HEK293T (cell line): ENCODE measurements around the gene KLHL17.
"Not testable (repeated sequence)": the region's sequence is repeated elsewhere in the genome, so short reads cannot be mapped to it uniquely, and the experiment has no call there.

ENCODE experiments used
- CTCF ChIA-PET: fragments of 350-600 bp; formaldehyde crosslinking; extraction: SDS; loops from one replicate; lab custom pipeline; 2021; ENCODE audit warnings: antibody characterized with exemption, inconsistent platforms; lab: Yijun Ruan, JAX
- POLR2A ChIA-PET: fragments of 350-600 bp; formaldehyde crosslinking; extraction: SDS; loops from one replicate; lab custom pipeline; 2020; ENCODE audit warnings: antibody characterized with exemption, inconsistent platforms; lab: Yijun Ruan, JAX
- DNase-seq: peaks from one replicate; pipeline ENCODE4 v3.0.0; 2012; ENCODE audit warnings: mixed read lengths; ENCODE audit errors: extremely low spot score
- ARNT ChIP-seq: fragments of 450-650 bp; IDR thresholded peaks from 2 replicates; pipeline ENCODE4 v1.6.1; 2017; ENCODE audit warnings: mild to moderate bottlenecking
- BHLHE40 ChIP-seq: fragments of 450-650 bp; IDR thresholded peaks from 2 replicates; pipeline ENCODE4 v1.6.1; 2016; ENCODE audit warnings: mild to moderate bottlenecking, moderate library complexity, borderline replicate concordance
- CTBP1 ChIP-seq: fragments of 450-650 bp; IDR thresholded peaks from 2 replicates; pipeline ENCODE4 v1.6.1; 2016; ENCODE audit warnings: borderline replicate concordance
- ELF4 ChIP-seq: fragments of 450-650 bp; IDR thresholded peaks from 2 replicates; pipeline ENCODE4 v1.6.1; 2017; ENCODE audit warnings: antibody characterized with exemption
- FOXA1 ChIP-seq: fragments of 450-650 bp; IDR thresholded peaks from 2 replicates; pipeline ENCODE4 v1.6.1; 2016; ENCODE audit warnings: mild to moderate bottlenecking
- FOXK2 ChIP-seq: fragments of 450-650 bp; IDR thresholded peaks from 2 replicates; pipeline ENCODE4 v1.6.1; 2016; ENCODE audit warnings: mild to moderate bottlenecking
- FOXM1 ChIP-seq: fragments of 450-650 bp; IDR thresholded peaks from 2 replicates; pipeline ENCODE4 v1.6.1; 2017; ENCODE audit warnings: mild to moderate bottlenecking, borderline replicate concordance
- HDGF ChIP-seq: fragments of 450-650 bp; IDR thresholded peaks from 2 replicates; pipeline ENCODE4 v1.6.1; 2017; ENCODE audit warnings: antibody characterized with exemption, borderline replicate concordance
- L3MBTL2 ChIP-seq: fragments of 450-650 bp; conservative IDR thresholded peaks from 2 replicates; pipeline ENCODE4 v1.6.1; 2016; ENCODE audit warnings: mild to moderate bottlenecking
- LEF1 ChIP-seq: fragments of 450-650 bp; IDR thresholded peaks from 2 replicates; pipeline ENCODE4 v1.6.1; 2017; ENCODE audit warnings: mild to moderate bottlenecking, borderline replicate concordance
- NFRKB ChIP-seq: fragments of 450-650 bp; IDR thresholded peaks from 2 replicates; pipeline ENCODE4 v1.6.1; 2016; ENCODE audit warnings: mild to moderate bottlenecking, moderate library complexity
- SP1 ChIP-seq: fragments of 450-650 bp; IDR thresholded peaks from 2 replicates; pipeline ENCODE4 v1.6.1; 2017
- SUZ12 ChIP-seq: fragments of 450-650 bp; IDR thresholded peaks from 2 replicates; pipeline ENCODE4 v1.6.1; 2016; ENCODE audit warnings: mild to moderate bottlenecking
- TARDBP ChIP-seq: fragments of 450-650 bp; IDR thresholded peaks from 2 replicates; pipeline ENCODE4 v1.6.1; 2016
- ZNF384 ChIP-seq: fragments of 450-650 bp; IDR thresholded peaks from 2 replicates; pipeline ENCODE4 v1.6.1; 2016
- TF ChIP-seq, protein P1 (sequence below): fragments of 450-650 bp; IDR thresholded peaks from 2 replicates; pipeline ENCODE4 v1.6.1; 2016

The KLHL17 gene

DNA sequence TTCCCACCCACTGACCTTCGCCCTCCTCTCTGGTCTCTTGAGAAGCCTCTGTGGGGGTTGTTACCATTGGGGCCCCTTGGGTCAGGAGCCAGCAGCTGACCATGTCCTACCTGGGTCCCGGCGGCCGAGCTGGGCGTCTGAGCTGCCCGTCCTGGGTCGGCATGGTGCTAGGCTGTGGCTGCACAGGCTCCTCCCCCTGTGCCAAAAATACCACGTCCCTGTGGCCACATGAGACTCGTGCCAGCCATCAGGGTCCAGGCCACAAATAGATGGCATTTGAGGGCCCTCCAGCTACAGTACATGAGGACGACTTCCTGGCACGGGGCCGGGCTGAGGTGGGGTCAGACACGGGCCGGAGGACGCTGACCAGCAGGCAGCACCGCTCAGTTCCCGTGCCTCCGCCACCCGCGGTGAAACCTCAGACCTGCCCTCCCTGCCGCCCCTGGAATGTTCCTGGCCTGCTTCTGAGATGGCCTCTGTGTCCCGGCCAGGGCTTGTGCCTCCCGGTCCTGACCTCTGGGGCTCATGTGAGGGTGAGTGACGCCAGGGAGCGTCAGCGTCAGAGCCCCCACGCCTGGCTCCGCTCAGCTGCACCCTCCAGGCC, 21.7 kb downstream of the KLHL17 start, which contains the start of gene PERM1:
Gene PERM1, minus strand, starts transcription at position 139 of the 604 bp plus-strand sequence. CDS start 1,064 bp downstream, outside the sequence.
- TF ChIP-seq TARDBP: no peak
- TF ChIP-seq CTBP1: no peak
- TF ChIP-seq NFRKB: no peak
- TF ChIP-seq L3MBTL2: no peak
- no peak for TF ChIP-seq ELF4
- TF ChIP-seq HDGF: no peak
- no peak for TF ChIP-seq ZNF384
- no peak for TF ChIP-seq LEF1
- ChIA-PET CTCF (interaction anchor here (4.2 kb wide), 1 partner anchor 82 kb away, joined by 22 read pairs; no protein-coding TSS in a partner anchor), POLR2A (interaction anchor here (1.2 to 3.1 kb wide), 6 partner anchors 13 to 84 kb away, joined by 3 to 14 read pairs (median 4); partner anchors contain the start of gene HES4)
- DNase-seq: no peak

DNA sequence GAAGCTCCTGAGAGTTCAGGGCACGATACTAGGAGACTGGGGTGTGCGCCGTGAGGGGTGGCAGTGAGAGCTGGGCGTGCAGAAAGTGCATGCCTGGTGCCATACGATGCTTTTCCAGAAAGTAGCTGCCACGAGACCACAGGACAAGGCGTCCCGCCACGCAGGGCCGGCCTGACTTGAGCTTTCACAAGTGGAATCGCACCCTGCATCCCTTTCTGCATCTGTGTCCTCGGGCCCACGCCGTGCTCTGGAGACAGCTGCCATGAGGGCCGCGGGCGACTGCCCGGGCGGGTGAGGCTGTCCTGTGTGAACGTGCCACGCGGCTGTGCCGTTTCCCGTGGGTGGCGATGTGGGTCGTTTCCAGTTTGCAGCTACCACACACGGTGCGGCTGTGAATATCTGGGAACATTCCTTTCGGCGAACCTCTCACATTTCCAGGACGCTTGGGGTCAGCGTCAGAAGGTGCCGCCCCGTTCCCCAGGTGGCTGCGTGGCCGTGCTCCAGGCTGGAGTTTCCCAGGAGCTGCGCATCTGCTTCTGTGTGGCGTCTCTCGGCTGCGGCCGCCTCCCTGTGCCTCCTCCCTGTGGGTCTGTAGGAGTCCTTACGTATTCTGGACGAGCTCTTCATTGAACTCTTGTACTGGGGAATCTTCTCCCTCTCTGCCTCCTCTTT, 22.5 kb downstream of the KLHL17 start:
- POLR2A ChIA-PET: interaction anchor here (1.0 to 3.1 kb wide), 6 partner anchors 14 to 81 kb away, joined by 3 to 14 read pairs (median 4); partner anchors contain the start of genes HES4 and NOC2L

DNA sequence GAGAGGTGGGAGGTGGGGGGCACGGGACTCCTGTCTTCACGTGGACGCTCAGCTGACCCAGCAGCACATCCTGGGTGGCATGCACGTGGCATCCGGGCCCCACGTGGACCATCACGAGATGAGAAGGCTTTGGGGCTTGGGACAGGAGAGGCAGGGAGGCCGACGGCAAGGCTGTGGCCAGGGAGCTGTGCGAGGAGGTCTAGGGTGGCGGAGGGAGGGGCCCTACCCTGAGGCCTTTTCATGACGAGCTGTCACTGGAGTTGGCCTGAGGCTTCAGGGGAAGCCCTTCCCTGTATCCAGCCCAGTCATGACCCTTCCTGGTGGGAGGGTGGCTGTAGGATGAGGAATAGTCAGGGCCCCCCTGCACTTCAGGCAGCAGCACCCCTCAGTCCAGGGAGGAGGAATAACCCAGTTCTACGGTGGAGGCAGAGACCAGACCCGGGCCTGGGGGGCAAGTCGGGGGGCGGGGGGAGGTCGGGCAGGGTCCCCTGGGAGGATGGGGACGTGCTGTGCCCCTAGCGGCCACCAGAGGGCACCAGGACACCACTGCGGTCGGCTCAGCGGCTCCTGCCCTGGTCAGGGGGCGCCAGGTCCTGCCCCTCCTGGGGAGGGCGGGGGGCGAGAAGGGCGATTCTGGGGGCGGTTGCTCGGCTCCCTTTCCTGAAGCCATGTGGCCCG, 23.6 kb downstream of the KLHL17 start:
- TF ChIP-seq CTBP1 (no peak), SP1 (no peak), ZNF384 (no peak), NFRKB (no peak), ARNT (no peak), TARDBP (no peak)
- TF ChIP-seq, protein P1, sequence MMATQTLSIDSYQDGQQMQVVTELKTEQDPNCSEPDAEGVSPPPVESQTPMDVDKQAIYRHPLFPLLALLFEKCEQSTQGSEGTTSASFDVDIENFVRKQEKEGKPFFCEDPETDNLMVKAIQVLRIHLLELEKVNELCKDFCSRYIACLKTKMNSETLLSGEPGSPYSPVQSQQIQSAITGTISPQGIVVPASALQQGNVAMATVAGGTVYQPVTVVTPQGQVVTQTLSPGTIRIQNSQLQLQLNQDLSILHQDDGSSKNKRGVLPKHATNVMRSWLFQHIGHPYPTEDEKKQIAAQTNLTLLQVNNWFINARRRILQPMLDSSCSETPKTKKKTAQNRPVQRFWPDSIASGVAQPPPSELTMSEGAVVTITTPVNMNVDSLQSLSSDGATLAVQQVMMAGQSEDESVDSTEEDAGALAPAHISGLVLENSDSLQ: no peak
- POLR2A ChIA-PET: interaction anchor here (0.5 to 1.3 kb wide), 5 partner anchors 11 to 43 kb away, joined by 3 to 5 read pairs (median 3); partner anchors contain the start of genes HES4 and NOC2L
- peak; percentile 78 for DNase-seq
- CTCF ChIA-PET: interaction anchor here (0.7 to 4.2 kb wide), 9 partner anchors 8 to 274 kb away, joined by 3 to 22 read pairs (median 3); no protein-coding TSS in a partner anchor

More for the DNA sequence above, 22.5 kb downstream of the KLHL17 start:
- CTCF ChIA-PET: interaction anchor here (1.1 to 4.2 kb wide), 2 partner anchors 9 to 81 kb away, joined by 3 to 22 read pairs; no protein-coding TSS in a partner anchor
- TF ChIP-seq LEF1: no peak
- TF ChIP-seq ARNT: no peak
- no peak for TF ChIP-seq CTBP1
- TF ChIP-seq, protein P1: no peak
- no peak for TF ChIP-seq ELF4
- TF ChIP-seq SP1: no peak
- no peak for TF ChIP-seq ZNF384
- no peak for TF ChIP-seq FOXA1
- no peak for TF ChIP-seq SUZ12
- TF ChIP-seq FOXK2: no peak
- no peak for DNase-seq

DNA sequence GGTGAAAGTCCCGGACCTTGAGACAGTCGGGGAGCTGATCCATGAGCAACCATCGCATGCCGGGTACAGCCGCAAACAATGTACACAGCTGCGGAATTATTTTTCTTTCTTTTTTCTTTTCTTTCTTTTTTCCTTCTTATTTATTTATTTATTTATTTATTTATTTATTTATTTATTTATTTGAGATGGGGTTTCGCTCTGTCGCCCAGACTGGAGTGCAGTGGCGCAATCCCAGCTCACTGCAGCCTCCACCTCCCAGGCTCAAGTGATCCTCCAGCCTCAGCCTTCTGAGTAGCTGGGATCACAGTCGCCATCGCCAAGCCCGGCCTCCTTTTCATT, 24.1 kb downstream of the KLHL17 start:
- no peak for DNase-seq
- ChIA-PET POLR2A (interaction anchor here (1.3 kb wide), 1 partner anchor 25 kb away, joined by 3 read pairs; the partner anchor contains the start of gene NOC2L), CTCF (interaction anchor here (0.5 to 4.2 kb wide), 9 partner anchors 8 to 274 kb away, joined by 3 to 22 read pairs (median 3); no protein-coding TSS in a partner anchor)
- TF ChIP-seq HDGF: no peak
- no peak for TF ChIP-seq FOXM1
- TF ChIP-seq ARNT: no peak
- TF ChIP-seq, protein P1: no peak
- TF ChIP-seq L3MBTL2: no peak
- no peak for TF ChIP-seq ELF4
- TF ChIP-seq NFRKB: no peak
- no peak for TF ChIP-seq BHLHE40
- no peak for TF ChIP-seq TARDBP
- TF ChIP-seq ZNF384: no peak
- TF ChIP-seq LEF1: no peak

DNA sequence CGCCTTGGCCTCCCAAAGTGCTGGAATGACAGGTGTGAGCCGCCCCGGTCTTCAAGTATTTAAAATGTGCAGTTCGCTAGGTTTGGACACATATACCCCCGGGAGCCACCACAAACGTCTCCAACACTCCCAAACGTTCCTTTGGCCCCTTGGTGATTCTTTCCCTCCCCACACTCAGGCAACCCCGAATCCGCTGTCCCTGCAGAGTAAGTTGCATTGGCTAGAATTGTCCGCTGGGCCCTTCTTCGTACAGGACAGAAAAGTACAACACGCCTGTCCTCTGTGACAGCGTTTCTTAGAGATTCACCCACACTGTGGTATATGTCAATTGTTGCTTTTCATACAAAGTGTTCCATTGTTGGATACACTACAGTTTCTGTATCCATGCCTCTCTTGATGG, 24.7 kb downstream of the KLHL17 start:
- ChIA-PET CTCF (interaction anchor here (0.9 to 4.2 kb wide), 6 partner anchors 8 to 273 kb away, joined by 3 to 22 read pairs (median 4); no protein-coding TSS in a partner anchor), POLR2A (no interaction called here)
- TF ChIP-seq FOXM1 (no peak), HDGF (no peak), BHLHE40 (no peak)
- no peak for DNase-seq

DNA sequence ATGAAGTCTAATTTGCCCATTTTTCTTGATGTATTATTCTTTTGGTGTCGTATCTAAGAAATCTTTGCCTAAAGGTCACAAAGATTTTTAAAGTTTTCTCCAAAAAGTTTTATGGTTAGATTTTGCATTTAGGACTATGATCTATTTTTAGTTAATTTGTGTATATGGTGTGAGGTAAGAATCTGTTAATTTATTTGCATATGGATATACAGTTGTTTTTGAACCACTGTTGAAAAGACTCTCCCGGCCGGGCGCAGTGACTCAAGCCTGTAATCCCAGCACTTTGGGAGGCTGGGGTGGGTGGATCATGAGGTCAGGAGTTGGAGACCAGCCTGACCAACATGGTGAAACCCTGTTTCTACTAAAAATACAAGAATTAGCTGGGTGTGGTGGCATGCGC, 27.7 kb downstream of the KLHL17 start:
- POLR2A ChIA-PET: interaction anchor here (1.2 kb wide), 1 partner anchor 11 kb away, joined by 3 read pairs; no protein-coding TSS in a partner anchor
- CTCF ChIA-PET, DNase-seq: not testable (repeated sequence)

DNA sequence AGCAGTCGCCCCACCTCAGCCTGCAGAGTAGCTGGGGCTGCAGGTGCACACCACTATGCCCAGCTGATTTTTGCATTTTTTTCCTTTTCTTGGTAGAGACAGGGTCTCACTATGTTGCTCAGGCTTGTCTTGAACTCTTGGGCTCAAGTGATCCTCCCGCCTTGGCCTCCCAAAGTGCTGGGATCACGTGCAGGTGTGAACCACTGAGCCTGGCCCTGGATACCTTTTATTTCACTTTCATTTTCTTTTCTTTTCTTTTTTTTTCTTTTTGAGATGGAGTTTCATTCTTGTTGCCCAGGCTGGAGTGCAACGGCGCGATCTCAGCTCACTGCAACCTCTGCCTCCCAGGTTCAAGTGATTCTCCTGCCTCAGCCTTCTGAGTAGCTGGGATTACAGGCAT, 30.9 kb downstream of the KLHL17 start:
- DNase-seq, POLR2A ChIA-PET, CTCF ChIA-PET: not testable (repeated sequence)
